Epithelial cell of esophagus (primary cell): Measurements from ENCODE around the gene CYFIP1.

Experiments
- DNase-seq: peaks from one replicate; pipeline ENCODE4 v3.0.0; 2010; ENCODE audit warnings: low read depth
- H3K4me3 ChIP-seq: 2 replicates; pipeline ENCODE4 v1.5.1; 2011; ENCODE audit warnings: mild to moderate bottlenecking, low read length, control low read depth
- CTCF ChIP-seq: IDR thresholded peaks from 2 replicates; pipeline ENCODE4 v1.5.1; 2011; ENCODE audit warnings: low read depth, mild to moderate bottlenecking, low read length, control low read depth, inconsistent platforms; ENCODE audit not compliant: insufficient read depth; ENCODE audit errors: missing control alignments

CYFIP1 gene

GRCh38 chr15:22871481-22872086, 108.6 kb downstream of the CYFIP1 start:
- no peak for TF ChIP-seq CTCF
- no peak overlapping the region for H3K4me3 ChIP-seq
- DNase-seq = no peak

- DNase-seq = no peak
- no peak for TF ChIP-seq CTCF
- no peak overlapping the region for H3K4me3 ChIP-seq
Observed at GRCh38 chr15:22870865-22871264, 109.3 kb downstream of the CYFIP1 start.

- no peak overlapping the region for H3K4me3 ChIP-seq
Observed at GRCh38 chr15:22869856-22870255, 110.3 kb downstream of the CYFIP1 start.

GRCh38 chr15:22868928-22869327, 111.2 kb downstream of the CYFIP1 start:
- TF ChIP-seq CTCF = no peak
- no peak for DNase-seq
- no peak overlapping the region for H3K4me3 ChIP-seq

More at GRCh38 chr15:22869856-22870255, 110.3 kb downstream of the CYFIP1 start:
- DNase-seq = no peak
- TF ChIP-seq CTCF = no peak

- no peak overlapping the region for H3K4me3 ChIP-seq
- no peak for DNase-seq
- no peak for TF ChIP-seq CTCF
Observed at GRCh38 chr15:22868495-22868894, 111.7 kb downstream of the CYFIP1 start.

- TF ChIP-seq CTCF = no peak
- no peak overlapping the region for H3K4me3 ChIP-seq
- no peak for DNase-seq
Observed at GRCh38 chr15:22867886-22868285, 112.3 kb downstream of the CYFIP1 start.

GRCh38 chr15:22866079-22866478, 114.1 kb downstream of the CYFIP1 start:
- no peak overlapping the region for H3K4me3 ChIP-seq
- DNase-seq = no peak
- no peak for TF ChIP-seq CTCF
